ENCODE data around the gene NIFK.
"Not testable (repeated sequence)": the region's sequence is repeated elsewhere in the genome, so short reads cannot be mapped to it uniquely, and the experiment has no call there.

The NIFK gene

GRCh38 chr2:121694398-121695170 is 42.1 kb downstream of the NIFK start:
- no peak for DNase-seq

GRCh38 chr2:121690572-121690971 is 46.1 kb downstream of the NIFK start:
- DNase-seq: not testable (repeated sequence)

GRCh38 chr2:121690095-121690494 is 46.6 kb downstream of the NIFK start:
- no peak for DNase-seq

GRCh38 chr2:121689356-121689755 is 47.3 kb downstream of the NIFK start:
- no peak for DNase-seq

- no peak for DNase-seq
These were observed 47.9 kb downstream of the NIFK start for GRCh38 chr2:121688820-121689219.

- no peak for DNase-seq
These were observed 49.8 kb downstream of the NIFK start for GRCh38 chr2:121686902-121687301.

- DNase-seq: no peak
These were observed 50.5 kb downstream of the NIFK start for GRCh38 chr2:121686218-121686617.

- no peak for DNase-seq
These were observed 54.0 kb downstream of the NIFK start for GRCh38 chr2:121682396-121683298.

- DNase-seq: no peak
These were observed 58.8 kb downstream of the NIFK start for GRCh38 chr2:121677855-121678254.

Data from activated T-cell treated with anti-CD3 and anti-CD28 coated beads, Interleukin-2, amount 50 U/mL, for 48 hours (primary cell).